Fibroblast of skin of left biceps (primary cell): Measurements from ENCODE around the gene LKAAEAR1.

ENCODE experiments used
- DNase-seq, 2 experiments: peaks; one replicate each; pipeline ENCODE4 v3.0.0-alpha.2; 2013; ENCODE audit warnings: low read depth in 2 of 2

LKAAEAR1 gene

DNA sequence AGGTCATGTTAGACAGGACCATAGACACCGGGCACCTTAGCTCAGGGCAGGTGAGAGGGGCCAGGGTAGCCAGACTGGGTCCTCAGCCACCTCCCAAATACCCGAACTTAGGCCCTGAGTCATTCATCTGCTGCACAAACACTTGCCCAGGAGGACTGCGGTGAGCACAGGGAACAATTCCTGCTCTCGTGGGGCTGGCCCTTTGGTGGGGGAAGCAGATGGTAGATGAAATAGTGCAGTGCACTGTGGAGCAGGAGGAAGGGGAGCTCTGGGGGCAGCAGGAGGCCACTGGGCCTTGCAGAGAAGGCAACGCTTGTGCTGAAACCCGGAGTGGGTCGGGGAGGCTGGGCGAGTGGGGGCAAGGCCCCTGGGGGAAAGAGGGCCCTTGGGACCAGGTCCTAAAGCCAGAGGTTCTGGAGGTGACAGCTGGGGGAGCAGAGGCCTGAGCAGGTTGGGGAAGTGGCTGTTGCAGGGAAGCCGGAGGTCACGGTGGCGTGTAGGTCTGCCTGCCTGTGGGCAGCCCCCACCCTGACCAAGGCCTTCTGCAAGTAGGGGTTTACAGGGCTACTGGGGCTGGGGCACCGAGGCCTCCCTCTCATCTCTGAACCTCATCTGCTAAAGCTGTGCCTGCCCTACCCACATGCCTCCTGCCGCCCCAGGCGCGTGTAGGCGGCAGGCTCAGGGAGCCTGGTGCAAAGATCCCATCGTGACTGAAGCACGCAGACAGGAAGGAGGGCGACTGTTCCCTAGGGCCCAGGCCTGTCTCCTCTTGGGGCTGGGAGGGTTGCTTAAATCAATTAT, 27.8 kb upstream of the LKAAEAR1 start:
- no peak for DNase-seq

DNA sequence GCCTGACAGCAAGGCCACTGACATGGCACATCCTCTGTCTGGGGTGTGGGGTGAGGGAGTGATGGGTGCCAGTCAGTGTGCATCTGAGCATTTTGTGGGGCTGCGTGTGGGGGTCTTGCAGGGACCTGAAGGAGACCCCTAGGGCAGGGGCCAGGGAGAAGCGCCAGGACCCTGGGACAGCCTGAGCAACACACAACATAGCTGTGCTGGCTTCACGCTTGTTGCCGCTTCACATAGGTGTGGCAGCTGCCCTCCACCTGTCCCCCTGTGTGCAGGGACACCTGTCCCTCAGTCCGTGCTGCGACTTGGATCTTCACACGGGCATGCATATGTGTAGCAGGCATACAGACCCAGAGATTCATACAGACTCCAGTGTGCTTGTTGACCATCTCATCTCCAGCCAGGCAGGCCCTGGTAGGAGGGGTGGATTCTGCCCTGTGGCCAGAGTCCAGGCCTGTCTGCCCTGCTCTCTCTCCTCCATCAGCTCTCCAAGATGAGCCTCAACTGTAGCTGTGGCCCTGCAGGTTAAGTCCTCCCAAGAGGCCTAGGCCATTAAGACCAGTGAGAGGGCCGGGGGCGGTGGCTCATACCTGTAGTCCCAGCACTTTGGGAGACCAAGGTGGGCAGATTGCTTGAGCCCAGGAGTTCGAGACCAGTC, 26.3 kb upstream of the LKAAEAR1 start:
- DNase-seq: no peak

DNA sequence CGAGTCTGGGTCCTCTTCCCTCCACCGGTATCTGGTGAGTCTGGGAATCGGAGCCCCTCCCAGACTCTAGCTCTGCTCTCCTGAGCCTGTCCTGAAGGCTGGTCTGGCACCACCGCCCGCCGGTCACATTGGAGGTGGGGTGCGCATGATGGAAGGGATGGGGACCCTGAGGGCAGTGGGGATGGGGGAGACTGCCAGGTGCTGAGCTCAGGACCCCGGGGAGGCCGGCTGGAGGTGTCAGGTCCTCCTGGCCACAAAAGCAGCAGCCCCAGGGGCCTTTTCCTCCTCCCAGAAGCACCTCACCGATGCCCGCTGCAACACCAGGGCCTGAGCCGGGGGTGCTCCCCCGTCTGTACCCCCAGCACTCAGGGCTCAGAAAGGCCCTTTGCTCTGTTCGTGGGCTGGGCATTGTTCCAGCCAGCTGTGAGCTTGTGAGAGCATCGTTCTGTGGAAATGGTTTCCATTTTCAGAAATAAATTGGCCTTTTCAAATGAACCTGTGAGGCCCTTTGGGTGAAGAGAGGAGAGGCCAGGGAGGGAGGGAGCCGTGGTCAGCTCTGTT, 25.7 kb upstream of the LKAAEAR1 start:
- DNase-seq: no peak

DNA sequence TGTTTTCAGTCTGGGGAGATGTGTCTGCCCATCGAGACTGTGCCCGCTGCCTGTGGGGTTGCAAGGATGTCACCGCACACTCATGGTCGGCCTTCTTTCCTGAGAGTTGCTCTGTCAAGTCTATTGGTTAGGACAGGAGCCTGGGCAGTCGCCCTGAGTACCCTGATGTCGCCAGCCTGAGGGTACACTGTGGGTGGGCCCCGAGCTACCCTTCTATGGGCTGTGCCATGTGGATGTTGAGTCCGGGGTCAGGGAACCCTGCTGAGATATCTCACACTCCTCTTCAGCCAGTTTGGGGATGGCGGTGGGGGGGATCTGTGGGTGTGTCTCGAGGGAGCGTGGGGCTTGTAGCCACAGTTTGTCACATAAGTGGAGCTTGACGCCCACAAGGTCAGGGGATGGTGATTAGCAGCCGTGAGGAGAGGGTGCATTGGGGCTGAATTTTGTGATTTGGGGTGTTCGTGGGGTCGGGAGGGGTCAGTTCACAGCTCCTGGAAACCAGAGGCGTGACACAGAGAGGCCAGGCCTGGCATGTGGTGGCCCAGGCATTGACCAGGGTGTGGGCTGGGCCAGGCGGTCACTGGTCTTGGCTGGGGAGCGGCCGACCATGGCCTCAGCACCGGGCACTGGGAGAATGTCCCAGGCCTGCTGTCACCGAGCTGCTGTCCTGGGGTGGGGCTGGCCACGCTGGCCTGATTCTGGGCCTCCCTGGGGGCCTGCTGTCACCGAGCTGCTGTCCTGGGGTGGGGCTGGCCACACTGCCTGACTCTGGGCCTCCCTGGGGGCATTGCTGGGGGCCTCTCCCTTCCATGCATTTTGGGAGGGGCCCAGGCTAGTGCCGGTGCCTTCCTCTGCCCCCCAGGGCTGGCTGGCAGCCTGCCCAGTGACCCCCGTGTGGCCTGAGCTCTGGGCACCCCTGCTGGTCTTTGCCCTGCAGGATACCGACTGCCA, 24.8 kb upstream of the LKAAEAR1 start:
- DNase-seq: no peak

DNA sequence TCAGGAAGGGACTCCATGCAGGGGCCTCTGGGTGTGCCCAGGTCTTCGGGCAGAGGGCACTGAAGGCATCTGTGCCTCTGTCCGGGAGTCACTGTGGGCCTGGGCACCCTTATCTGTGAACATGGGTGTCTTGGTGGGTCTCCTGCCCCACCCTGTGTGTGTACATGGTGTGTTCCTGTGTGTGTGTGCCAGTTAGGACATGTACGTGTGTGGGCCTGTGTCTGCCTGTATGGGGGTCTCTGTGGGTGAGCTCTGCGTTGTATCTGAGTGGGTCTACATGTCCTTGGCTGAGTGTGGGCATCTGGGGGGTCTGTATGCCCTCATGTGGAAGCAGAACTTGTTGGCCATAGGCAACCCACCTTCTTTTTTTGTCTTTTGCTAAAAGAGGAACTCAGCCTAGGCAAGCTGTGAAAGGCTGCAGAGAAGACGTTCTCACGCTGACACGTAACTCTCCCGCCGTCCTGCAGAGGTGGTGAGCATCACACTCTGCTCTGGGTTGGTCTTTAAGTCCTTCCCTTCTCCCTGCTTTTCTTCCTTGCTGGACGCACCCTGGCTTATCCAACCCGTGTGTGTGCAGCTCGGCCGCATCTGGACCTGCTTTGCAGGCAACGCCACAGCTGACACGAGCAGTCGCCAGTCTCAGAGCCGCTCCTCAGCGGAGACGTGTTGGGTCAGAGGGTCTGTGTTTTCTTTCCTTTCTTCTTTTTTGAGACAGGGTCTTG, 23.7 kb upstream of the LKAAEAR1 start:
- no peak for DNase-seq

DNA sequence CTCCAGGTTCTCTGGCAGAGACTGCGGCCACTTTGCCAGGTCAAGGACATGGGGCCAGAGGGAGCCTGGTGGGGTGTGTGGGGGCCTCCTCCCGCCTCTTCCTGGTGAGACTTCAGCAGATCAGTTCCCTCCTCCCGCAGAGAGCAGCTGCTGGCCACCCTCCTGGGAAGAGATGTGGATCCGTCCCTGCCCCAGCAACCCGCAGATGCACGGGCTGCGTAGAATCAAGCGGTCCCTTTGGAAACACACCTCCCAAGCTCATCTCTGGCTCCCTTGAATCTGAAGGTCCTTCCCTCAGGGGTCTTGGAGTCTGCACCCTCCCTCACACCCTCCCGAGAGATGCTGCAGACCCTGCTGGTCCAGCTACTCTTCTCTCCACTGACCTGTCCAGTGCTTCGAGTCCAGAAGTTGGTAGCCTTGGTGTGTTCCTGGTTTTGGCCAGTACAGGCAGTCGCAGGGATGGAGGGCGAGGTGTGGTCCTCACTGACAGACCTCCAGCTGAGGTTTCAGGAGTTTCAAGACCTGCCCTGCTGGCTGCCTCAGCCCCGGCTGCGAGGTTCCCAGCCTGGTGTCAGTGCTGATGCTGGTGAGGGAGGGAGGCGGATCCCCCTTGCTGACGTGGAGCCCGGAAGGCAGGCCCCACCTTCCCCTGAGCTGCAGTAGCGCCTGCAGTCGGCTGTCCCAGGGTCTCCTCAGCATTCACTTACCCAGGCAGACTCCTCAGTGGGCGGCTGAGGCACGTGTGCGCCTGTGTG, 23.0 kb upstream of the LKAAEAR1 start, which contains the start of gene NPBWR2:
TSS of gene NPBWR2 (minus strand) at position 585 of the 755 bp plus-strand sequence. CDS start 734 bp downstream, outside the sequence.
- DNase-seq: no peak

DNA sequence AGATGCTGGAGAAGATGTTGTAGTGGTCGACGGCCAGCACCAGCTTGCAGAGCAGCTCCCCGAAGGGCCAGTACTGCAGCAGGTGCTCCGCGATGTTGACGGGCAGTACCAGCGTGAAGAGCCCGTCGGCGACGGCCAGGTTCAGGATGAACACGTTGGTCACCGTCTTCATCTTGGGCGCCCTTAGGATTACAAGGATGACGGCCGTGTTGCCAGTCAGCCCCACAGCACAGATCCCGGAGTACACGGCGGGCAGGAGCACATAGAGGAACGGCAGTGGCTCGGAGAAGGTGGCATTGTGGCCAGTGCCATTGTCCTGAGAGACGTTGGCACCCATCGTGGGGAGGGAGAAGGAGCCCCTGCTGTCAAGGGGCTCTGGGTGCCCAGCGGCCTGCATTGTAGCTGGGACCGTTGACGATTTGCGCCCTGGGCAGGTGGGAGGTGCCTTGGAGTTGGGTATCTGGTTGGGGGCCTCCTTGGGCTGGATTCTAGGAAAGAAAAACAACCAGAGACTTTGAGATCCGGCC, 22.3 kb upstream of the LKAAEAR1 start:
- DNase-seq: no peak

DNA sequence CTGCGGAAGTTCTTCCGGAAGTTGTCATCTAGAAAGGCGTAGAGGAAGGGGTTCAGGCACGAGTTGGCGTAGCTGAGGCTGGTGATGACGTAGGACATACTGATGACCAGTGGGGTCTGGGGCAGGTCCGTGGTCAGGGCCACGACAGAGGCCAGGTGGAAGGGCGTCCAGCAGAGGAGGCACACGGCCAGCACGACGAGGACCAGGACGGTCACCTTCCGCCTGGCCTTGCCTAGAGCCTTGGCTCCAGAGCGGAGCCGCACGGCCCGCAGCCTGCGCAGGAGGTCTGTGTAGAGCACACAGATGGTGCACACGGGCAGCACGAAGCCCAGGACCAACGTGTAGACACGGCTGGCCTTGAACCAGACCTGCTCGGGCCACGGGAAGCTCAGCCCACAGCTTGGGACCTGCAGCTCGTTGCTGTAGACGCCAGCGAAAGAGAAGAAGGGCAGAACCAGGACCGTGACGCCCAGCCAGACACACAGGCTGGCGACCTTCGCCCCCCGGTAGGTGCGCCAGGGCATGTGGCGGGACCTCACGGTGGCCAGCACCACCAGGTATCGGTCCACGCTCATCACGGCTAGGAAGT, 21.7 kb upstream of the LKAAEAR1 start:
- no peak for DNase-seq

DNA sequence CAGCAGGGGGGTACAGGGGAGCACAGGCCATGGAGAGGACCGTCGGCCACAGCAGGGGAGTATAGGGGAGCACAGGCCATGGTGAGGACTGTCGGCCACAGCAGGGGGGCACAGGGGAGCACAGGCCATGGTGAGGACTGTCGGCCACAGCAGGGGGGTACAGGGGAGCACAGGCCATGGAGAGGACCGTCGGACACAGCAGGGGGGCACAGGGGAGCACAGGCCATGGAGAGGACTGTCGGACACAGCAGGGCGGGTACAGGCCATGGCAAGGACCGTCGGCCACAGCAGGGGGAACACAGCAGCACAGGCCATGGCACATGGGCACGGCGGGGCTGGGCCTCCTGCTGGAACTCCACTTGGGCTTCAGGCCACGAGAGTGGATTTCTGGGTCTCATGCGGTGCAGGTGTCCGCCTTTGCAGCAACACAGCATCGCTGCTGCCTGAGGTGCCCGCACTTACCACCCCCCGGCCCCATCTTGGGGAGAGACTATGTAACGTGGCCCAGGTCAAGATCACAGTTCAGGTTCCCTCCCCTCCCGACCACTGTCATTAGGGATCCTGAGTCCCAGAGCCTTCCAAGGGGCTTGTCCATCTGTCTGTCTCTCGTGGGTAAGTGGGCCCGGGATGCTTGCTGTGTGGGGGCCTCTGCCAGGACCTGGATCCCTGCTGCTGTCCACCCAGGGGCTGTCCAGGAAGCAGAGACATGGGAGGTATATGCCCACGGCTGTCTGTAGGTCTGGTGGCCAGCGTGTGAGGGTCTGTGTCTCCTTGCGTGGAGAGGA, 20.7 kb upstream of the LKAAEAR1 start:
- no peak for DNase-seq

DNA sequence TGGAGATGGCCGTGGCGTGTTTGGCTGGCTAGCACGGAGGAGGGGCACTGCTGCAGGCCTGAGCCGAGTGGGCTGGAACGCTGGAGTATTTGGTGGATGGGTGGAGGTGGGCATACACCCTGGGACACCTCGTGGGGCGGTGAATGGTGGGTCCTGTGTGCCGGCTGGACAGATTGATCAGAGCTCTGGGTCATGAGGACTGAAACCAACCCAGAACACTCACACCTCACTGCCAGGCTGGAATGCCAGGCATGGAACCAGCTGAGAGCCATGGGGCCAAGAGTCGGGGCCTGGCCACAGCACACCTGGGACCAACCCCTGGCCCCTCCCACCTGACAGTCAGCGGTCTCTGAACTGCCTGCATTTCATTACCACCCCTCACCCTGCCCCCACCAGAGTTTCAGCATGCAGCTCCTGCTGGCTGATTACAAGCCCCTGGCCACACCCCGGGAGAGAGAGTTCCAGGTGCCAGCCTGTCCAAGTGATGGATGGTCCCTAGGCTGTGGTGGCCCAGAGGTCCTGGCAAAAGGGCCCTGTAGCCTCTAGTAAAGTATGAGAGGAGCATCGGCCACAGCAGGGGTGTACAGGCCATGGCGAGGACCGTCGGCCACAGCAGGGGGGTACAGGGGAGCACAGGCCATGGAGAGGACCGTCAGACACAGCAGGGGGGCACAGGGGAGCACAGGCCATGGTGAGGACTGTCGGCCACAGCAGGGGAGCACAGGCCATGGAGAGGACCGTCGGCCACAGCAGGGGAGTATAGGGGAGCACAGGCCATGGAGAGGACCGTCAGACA, 19.9 kb upstream of the LKAAEAR1 start:
- no peak for DNase-seq

DNA sequence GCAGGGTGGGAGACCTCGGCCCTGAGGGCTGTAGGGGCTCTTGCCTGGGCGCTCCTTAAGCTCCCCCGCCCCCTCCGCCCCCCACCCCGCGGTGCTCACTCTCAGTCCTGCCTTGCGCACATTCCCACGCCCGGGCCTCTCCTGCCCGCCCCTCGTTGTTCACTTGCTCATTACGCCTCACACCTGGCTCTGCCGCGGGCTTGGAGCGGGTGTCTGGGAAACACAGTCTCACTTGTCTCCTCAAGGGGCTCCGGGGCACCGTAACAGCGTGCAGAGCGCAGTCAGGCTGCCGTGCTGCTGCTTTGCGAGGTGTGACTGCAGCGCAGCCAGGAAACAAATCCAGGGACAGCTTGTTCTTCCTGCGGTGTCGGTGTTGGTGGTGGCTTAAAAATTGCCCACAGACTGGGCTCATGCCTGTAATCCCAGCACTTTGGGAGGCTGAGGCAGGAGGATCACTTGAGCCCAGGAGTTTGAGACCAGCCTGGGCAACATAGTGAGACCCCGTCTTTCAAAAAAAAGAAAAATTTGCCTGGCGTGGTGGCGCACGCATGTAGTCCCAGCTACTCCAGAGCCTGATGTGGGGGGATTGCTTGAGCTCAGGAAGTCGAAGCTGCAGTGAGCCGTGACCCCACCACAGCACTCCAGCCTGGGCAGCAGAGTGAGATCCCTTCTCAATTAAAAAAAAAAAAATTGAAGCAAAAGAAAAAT, 18.6 kb upstream of the LKAAEAR1 start:
- no peak for DNase-seq

DNA sequence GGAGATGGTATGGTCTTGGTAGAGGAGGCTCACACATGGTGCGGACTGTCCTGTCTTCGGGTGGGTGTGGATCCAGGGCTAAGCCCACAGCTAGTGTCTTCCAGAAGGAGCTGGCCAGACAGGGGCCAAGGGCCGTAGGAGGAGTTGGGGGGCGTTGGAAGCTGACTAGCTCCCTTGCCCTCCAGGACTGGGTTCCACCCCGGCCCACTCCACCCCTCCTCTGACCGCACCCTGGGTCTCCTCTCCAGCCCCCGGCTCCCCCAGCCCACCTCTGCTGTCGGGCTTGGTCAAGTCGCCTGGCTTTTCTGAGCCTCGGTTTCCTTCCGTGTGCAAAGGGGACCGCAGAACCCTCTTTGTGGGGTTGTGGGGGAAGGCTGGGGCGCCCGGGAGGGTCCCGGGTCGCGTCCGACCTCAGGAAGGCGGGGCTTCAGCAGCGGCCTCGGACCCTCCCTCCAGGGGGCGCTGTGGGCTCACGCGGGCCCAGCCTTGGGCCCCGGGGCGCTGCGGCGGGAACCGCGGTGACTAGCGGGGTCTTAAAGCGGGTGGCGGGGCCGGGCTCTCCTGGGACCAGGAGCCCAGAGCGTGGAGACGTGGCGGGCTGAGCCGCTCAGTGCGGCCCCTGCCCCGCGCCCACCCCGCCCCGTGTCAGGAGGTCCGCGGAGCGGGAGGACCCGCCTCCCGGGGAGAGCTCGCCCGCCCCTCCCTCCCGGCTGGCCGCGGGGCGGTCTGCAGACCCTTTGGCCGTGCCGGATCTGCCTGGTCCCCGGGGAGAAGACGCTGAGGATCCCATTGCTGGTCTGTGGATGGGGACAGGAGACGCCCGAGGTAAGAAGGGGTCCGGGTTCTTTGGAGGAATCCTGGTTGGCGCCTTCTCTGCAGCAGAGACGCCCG, 17.8 kb upstream of the LKAAEAR1 start:
- DNase-seq: no peak

DNA sequence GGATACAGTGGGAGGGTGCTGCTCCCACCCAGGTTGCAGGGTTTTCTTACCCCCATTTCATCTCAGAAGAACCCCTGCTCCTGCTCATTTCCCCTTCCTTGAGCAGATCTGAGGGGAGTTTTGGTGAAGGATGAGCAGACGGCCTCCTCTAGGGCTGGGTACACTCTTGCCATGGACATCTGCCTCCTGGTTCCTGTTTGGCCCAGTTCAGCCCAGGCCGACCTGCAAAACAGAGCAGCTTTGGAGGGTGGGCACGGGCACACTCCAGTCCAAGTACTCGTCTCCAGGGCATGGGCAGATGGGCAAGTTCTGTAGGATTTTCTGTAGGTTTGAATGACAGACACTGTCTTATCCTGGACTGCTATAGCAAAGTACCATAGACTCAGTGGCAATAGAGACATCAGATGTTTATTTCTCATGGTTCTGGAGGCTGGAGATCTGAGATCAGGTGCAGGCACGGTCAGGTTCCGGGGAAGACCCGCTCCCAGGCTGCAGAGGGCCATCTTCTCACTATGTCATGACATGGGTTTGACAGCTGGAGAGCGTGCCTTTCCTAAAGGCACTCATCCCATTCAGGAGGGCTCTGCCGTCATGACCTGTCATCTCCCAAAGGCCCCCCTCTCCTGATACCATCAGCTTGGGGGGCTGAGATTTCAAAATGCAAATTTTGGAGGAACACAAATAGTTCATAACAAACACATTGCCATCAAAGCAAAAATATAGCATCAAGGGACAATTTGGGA, 16.9 kb upstream of the LKAAEAR1 start:
- no peak for DNase-seq

DNA sequence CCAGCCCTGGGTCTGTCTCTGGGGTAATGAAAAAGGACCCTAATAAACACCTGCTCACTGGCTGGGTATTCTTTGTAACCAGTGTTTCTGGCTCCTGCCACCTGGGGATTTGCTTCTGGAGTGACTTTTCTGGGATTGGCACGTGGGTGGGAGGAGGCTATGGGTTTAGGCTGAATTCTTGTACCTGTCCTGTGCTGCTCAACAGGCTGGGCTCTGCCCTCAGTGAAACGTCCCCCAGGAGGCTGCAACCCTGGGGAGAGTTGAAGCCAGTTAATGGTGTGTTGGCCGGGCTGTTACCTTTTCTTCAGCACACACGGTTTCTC, 16.3 kb upstream of the LKAAEAR1 start:
- no peak for DNase-seq

DNA sequence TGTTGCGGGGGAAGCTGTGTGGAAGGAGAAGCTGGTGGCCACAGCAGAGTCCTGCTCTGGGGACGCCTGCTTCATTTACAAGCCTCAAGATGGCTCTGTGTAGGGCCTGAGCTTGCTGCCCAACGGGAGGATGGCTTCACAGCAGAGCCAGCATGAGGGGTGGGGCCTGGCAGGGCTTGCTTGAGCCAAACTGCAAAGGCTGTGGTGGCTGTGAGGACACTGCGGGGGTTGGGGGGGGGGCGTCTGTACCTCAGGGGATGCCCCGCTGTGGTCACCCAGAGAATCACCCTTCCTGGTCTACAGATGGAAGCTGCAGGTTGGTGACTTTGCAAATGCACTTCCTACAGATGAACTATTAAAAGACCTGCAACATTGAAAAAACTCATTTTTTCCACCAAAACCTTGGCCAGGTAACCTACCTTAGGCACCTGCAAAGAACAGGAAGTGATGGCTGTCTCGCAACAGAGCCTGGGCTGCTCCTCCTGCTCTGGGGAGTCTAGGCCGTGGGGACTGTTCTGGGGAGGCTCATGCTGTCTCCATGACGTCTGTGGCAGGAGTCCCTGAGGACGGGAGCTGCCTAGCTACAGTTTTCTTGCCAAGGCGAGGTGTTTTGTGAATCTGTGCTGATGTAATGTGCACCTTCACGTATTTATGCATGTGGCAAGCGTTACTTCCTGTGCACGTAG, 15.8 kb upstream of the LKAAEAR1 start:
- DNase-seq: no peak
